ENCODE data around the gene FHOD3. TPM values are rescaled to one million over a fixed set of nuclear protein-coding genes. Genes with fewer than 3 reads are reported as not detected.

The FHOD3 gene
- total and polyA plus RNA-seq, 2 of the 8 experiments (the other 6 are each of a cell fraction or from before 2014, with no cell fraction given) = 9.7 to 10.5 TPM

GRCh38 chr18:36813101-36813775 lies 515.7 kb downstream of the FHOD3 start:
- Histone ChIP-seq H2BK5ac (ENCODE audit: low read depth, low read length) (no peak overlapping the region), H2BK120ac (replicated peaks; ENCODE audit: low read depth, low read length) (no peak overlapping the region), H2BK12ac (ENCODE audit: low read depth, low read length) (no peak overlapping the region), H2AFZ (ENCODE audit: low read length) (no peak overlapping the region), H3K36me3 (ENCODE audit: control insufficient read depth in 2 of 4, insufficient read depth in 4 of 4, low read length in 3 of 4) (peaks cover 4 to 39% (median 12%) of the 10 kb centered on the region in 4 experiments; a peak in 7 of 8 replicates), H3K14ac (ENCODE audit: insufficient read length) (no peak overlapping the region), H3K9me3 (ENCODE audit: insufficient read depth in 2 of 2, low read depth in 1 of 2, low read length in 1 of 2) (no peaks in the 10 kb centered on the region), H3K18ac (ENCODE audit: extremely low read depth, low read length) (no peak overlapping the region), H3K23me2 (ENCODE audit: low read depth, low read length) (no peaks in the 10 kb centered on the region), H3K56ac (replicated peaks; ENCODE audit: insufficient read length, low read depth, low read length) (no peak overlapping the region), H3K4me2 (ENCODE audit: insufficient read depth in 1 of 2, low read depth in 2 of 2, low read length in 2 of 2) (no peak overlapping the region), H4K91ac (replicated peaks; ENCODE audit: insufficient read length, low read length) (no peak overlapping the region), H3K4me1 (replicated peaks in 1 of 4; ENCODE audit: control insufficient read depth in 3 of 4, insufficient read depth in 4 of 4, low read length in 3 of 4) (no peaks in the 10 kb centered on the region), H3K27ac (ENCODE audit: low read depth, low read length) (no peak overlapping the region), H4K8ac (ENCODE audit: extremely low read depth, insufficient read depth, low read length) (no peak overlapping the region), H2BK20ac (ENCODE audit: low read length) (no peak overlapping the region), H3K23ac (ENCODE audit: insufficient read length) (no peak overlapping the region), H3K9ac (replicated peaks in 1 of 4; ENCODE audit: extremely low read depth in 1 of 4, low read depth in 3 of 4, low read length in 3 of 4) (no peak overlapping the region), H3K4me3 (ENCODE audit: extremely low read depth in 1 of 4, insufficient read depth in 2 of 4, low read depth in 3 of 4, low read length in 4 of 4) (no peak overlapping the region), H3K79me1 (ENCODE audit: low read depth, low read length) (no peaks in the 10 kb centered on the region; the same call in 1 of the 2 replicates), H3K4ac (replicated peaks; ENCODE audit: insufficient read length, low read depth, low read length) (no peak overlapping the region), H4K20me1 (replicated peaks in 1 of 2; ENCODE audit: control insufficient read depth in 1 of 2, insufficient read depth in 2 of 2, low read length in 2 of 2) (peaks cover 2 to 3% of the 10 kb centered on the region in 2 experiments), H3K79me2 (ENCODE audit: control insufficient read depth in 1 of 2, insufficient read depth in 2 of 2, low read length in 2 of 2) (no peaks in the 10 kb centered on the region), H2AK5ac (ENCODE audit: low read depth, low read length) (no peak overlapping the region), H2BK15ac (ENCODE audit: low read length) (no peak overlapping the region), H3K27me3 (replicated peaks in 1 of 4; ENCODE audit: control insufficient read depth in 3 of 4, extremely low read depth in 1 of 4, insufficient read depth in 3 of 4, low read length in 3 of 4) (no peaks in the 10 kb centered on the region), H4K5ac (ENCODE audit: insufficient read length, low read depth, low read length) (no peak overlapping the region)
- 88 to 100% methylated on average over 1 to 4 of the region's 4 CpGs for WGBS, 2 experiments (ENCODE audit: extremely low coverage in 1 of 2, insufficient coverage in 1 of 2, insufficient read length in 1 of 2, insufficient replicate concordance in 2 of 2, low coverage in 1 of 2, low lambda C conversion rate in 2 of 2, missing lambda C conversion rate in 1 of 2)
- CTCF ChIA-PET (ENCODE audit: partially characterized antibody) = interaction anchor here (0.6 to 3.7 kb wide), 6 partner anchors 8 to 297 kb away, joined by 3 to 17 read pairs (median 4); partner anchors contain the start of genes KIAA1328 and TPGS2
- POLR2A ChIA-PET (ENCODE audit: partially characterized antibody) = no interaction called here
- FAIRE-seq (no peak), DNase-seq (ENCODE audit: low read depth in 1 of 2, low spot score in 2 of 2) (no peak)
- no peak for TF ChIP-seq ATF3 (IDR thresholded peaks at IDR 0.05; ENCODE audit: insufficient read depth, low read depth, low read length)
- TF ChIP-seq TAF7 (optimal IDR thresholded peaks at IDR 0.05; ENCODE audit: borderline replicate concordance, low read depth, low read length) = no peak
- TF ChIP-seq CHD1 (IDR thresholded peaks at IDR 0.05; ENCODE audit: low read depth, low read length) = no peak
- TF ChIP-seq HDAC6 (IDR thresholded peaks at IDR 0.05; ENCODE audit: low read depth, low read length) = no peak
- TF ChIP-seq GTF2F1 (IDR thresholded peaks at IDR 0.05; ENCODE audit: borderline replicate concordance, low read depth, low read length) = no peak
- TF ChIP-seq CTCF (IDR thresholded peaks at IDR 0.05; ENCODE audit: control extremely low read depth in 1 of 3, insufficient read depth in 1 of 3, low read depth in 1 of 3, low read length in 3 of 3) = no peak
- TF ChIP-seq MAX (IDR thresholded peaks at IDR 0.05) = no peak
- no peak for TF ChIP-seq GABPA (IDR thresholded peaks at IDR 0.05; ENCODE audit: borderline replicate concordance, insufficient read depth, low read length)
- TF ChIP-seq HDAC2 (IDR thresholded peaks at IDR 0.05; ENCODE audit: borderline replicate concordance in 1 of 2, low read depth in 2 of 2, low read length in 2 of 2) = no peak
